ENCODE measurements around the gene SELENOK.

Gene SELENOK

DNA sequence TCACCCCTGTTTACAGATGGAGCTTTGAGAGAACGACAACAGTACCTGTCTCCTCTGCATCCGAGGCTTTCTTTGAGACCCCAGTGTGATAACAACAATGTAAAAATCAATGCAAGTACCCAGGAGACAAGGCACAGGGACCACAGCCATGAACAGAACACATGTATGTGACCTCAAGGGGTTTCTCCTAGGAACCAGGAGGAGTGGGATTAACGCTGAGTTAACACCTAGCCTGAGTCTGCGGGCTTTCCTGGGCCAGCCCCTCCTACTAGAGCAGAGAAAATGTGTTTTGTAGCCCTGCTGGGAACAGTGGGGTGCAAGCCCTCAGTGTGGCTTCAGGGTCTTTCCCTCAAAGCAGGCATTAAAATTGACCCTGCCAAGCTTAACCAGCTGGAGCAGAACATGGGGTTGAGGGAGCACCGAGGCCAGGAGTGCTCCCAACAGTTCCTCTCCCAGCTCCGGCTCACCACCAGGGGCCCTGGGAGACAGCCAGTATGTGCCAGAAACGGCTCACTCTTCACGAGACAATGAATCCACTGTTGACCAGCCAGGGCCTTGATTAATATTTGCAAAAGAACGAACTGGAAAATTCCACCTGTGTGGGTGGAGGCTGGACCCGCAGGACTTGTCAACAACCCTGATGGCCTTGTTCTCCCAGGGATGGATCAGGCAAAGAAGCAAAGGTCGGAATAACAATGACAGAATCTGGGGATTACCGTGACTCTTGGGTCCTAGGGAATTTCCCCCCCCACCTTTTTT is 49.0 kb downstream of the SELENOK start:
- DNase-seq (ENCODE audit: low spot score), result peak; percentile 92

DNA sequence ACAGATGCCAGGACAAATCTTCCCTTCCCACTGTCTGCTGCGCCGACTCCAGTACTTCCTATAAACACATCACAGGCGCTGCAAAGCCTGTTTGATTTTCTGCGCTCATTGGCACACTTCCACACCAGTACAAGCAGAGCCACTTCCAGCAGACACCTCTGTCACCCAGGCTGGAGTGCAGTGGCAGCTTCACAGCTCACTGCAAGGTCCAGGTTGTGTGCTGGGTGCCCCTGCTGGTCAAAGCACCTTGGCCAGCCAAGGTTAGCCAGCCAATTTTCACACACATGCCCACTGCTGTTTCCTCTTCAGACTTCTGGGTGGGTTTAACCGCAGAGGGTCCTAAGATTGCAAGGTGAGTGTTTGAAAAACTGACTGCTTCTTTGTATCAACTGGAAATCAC is 50.4 kb downstream of the SELENOK start:
- no peak for DNase-seq (ENCODE audit: low spot score)

DNA sequence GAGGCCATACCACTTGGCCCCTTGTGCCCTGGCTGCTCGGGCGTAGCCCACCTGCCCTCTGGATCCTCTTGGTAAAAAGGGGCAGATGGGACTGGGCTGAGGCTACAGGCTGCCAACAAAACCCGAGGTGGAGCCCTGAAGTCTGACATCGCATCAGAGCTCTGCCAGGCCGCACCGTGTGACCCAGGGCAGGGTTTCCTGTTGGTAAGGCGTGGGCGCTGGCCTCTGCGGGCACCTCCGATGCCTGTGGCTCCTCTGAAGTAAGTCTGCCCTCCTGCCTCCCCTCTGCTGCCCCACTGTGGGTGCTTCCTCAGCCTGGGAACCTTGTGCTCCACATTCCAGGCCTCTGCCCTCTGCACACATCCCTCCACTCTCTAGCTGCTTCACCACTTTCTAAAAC is 54.3 kb downstream of the SELENOK start:
- DNase-seq (ENCODE audit: low spot score), result no peak

DNA sequence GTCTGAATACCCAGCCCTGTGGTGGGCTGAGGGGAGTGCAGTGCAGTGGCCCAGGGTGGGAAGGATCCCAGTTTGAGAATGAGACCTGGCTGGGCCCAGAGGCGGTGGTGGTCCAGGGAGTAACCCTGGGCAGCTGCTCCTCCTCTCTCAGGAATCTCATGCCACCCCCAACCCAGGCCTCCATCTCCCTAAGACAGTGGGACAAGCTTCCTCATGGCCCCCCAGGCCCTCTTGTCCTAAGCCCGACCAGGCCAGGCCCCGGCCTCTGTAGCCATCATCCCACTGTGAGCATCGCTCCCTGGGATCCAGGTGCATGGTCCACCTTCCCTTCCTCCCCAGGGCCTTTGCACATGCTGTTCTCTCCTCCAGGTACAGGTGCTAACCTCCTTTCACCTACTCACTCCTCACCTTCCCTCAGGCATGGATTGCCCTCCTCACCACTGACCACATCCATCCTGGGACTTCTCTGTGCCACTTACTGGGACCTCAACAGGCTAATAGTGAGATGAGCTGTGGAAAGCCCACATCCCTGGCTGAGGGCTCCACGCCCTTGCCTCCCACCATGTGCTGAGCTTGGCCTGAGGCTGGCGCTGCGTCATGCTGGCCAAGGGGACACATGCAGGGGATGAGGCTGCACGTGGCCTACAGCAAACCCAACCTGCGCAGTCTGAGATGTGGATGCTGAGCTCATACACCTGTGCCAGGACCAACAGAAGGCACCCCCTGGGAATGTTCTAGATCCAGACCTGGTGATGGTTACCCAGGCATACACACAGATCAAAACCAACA is 55.4 kb downstream of the SELENOK start:
- DNase-seq (ENCODE audit: low spot score), result no peak

DNA sequence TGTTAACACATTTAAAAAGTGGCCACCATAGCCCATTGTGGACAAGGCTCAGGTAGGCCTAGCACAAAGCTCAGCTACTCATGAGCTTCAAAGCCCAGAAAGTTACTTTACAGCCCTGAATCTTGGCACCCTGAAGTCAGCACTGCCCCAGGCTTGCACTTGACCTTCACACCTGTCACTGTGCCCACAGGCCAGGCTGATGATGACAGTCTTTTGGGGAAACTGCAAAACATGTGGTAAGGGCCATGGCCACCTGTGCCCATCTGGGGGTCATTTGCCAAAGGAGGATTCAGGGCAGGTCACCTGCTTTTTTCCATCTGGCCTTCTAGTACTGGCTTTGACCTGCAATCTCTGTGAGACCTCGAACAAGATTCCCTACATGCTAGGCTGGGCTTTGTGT is 56.4 kb downstream of the SELENOK start:
- no peak for DNase-seq (ENCODE audit: low spot score)

DNA sequence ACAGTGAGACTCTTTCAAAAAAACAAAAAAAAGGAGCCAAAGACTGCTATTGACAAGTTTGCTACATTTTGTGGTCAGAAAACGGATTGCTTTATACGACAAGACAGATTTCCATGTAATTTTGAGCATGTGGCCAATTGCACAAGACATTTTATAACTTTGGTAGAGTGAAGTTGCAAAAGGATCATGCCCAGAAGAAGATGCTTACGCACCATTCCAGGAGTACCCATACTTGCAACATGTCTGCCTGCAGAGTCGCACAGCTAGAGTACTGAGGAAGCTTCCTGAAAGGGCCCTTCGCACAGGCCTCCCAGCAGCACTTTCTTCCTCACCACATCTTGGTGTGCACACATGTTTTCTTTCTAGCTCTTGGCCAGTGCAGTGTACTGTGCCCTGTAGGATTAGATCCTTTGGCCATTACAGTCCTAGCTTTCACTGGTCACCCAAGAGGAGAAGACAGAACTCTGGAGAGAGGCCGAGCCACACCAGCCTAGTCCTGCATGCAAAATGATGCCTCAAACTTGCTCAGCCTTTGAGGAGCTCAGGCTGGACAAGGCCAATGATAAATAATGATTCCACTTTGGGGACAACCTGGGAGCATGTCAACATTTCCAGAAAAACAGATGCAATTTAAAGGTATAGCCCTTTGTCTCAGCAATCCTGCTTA is 57.1 kb downstream of the SELENOK start:
- DNase-seq (ENCODE audit: low spot score), result no peak
